ENCODE results near the gene NRP1.
A peak's percentile ranks its signal among the peaks of the same experiment; 100 is the strongest.

The NRP1 gene

DNA sequence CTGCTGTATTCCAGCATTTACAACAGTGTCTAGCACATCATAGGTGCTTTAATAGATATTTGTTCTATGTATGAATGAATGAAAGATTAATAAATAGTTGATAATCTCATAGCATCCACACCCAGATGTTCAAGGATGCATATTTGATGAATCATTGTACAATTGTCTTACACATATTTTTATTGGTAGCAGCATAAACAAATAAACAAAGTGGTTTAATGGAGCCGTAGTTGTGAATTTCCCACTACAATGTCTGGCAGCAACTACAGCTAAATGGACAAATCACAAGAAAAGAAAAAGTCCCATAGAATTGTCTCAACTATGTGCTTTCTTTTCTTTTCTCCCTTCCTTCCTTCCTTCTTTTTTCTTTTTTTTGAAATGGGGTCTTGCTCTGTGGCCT is 150.8 kb downstream of the NRP1 start:
- DNase-seq (ENCODE audit: low spot score) = no peak

DNA sequence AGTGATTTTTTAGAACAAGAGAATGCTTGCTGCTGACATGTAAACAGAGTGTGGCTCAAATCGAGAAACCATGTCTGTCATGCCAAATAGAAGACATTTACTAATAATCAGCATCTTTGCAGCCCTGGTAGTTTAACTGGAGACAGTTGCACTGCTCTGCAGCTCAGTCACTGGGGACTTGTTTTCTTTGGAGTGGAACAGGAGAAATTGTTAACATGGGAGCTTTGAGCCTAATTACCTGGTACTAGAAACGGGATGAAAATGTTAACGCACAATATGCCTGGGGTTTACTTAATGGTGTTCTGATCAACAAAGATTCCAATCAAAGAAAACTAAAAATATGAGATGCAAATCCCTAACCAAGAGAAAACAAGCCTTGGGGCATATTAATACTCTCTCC is 153.5 kb downstream of the NRP1 start:
- no peak for DNase-seq (ENCODE audit: low spot score)

GRCh38 chr10:33180390-33180789 is 154.1 kb downstream of the NRP1 start:
- DNase-seq (ENCODE audit: low spot score) = no peak

DNA sequence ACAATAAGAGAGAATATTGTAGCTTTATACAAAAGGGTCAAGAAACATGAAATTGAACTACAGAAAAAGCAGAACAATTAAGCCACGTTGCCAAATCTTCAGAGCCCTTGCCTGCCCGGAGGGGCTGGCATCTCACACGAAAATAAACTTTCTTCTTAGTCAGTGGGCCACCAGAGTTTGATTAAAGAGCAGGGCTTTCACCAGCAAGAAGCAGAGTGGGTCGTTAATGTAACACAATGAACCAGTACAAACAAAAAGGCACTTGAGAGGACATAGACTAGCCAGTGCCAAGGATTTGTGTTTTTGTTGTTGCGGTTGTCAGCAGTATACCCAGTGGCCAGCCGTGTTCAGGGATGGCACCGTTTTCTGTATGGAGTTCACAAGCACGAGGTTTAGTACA is 155.4 kb downstream of the NRP1 start:
- no peak for DNase-seq (ENCODE audit: low spot score)

DNA sequence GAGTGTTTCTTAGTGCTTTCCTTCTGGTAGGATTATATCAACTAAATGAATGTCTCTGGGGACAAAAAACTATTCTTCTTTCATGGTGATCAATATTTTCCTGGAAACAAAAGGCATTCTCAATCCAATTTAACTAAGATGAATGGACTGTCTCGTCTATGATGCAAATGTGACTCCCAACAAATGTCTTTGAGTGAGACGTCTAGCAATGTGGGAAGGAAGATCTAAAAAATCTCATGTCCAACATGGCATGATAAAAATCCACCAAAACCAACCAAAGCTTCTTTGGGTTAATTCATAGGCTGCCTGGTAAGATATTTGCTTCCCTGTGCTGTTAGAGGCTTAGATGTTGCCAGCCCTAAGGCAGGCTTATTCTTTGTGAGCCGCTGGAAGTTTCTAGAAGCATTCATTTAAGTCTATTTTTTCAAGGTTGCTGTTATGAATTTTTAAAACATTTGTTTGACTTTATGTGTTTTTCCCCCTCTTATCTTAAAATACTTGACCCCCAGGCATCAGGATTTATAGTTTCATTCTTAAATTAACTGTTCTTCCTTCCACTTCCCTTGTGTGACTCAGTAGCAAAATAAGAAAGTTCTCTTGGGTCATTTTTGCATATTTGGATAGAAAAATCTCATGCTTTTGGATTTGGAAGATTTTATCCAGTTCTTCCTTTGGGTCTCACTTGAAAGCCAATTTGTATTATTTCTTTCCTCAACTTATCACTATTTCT is 156.3 kb downstream of the NRP1 start:
- DNase-seq (ENCODE audit: low spot score) = no peak

- no peak for DNase-seq (ENCODE audit: low spot score)
Observed at GRCh38 chr10:33176688-33177087, 157.8 kb downstream of the NRP1 start.

GRCh38 chr10:33174674-33175434 is 159.6 kb downstream of the NRP1 start:
- no peak for DNase-seq (ENCODE audit: low spot score)

- no peak for DNase-seq (ENCODE audit: low spot score)
Observed at GRCh38 chr10:33165911-33166310, 168.6 kb downstream of the NRP1 start.

DNA sequence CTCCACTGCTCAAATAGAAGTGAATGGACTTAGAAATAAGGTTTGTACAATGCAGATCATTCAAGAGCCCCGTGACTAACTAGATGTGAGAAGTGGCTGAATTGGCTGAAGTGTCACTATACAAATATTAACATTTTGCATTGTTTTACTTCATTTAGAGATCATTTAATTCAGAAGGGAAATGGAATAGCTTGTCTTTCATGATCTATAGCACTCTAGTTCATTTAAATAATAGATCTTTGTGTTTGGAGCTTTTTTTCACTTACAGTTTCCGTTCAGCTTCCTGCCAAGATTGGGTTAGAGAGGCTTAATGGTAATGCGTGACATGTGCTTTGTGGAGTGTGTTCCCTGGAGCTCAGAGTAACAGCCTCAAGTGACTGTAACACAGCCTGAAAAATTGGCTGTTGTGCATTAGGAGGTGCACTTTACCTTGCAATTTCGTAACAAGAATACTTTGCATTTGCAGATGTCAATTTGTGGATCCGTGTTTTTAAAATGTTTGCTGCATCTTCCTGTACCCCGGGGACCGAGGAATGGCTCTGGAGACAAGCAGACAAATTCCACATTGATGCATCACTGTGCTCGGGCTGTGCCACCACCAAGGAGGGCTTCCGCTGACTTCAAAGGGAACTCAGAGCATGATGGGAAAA is 170.3 kb downstream of the NRP1 start:
- no peak for DNase-seq (ENCODE audit: low spot score)

DNA sequence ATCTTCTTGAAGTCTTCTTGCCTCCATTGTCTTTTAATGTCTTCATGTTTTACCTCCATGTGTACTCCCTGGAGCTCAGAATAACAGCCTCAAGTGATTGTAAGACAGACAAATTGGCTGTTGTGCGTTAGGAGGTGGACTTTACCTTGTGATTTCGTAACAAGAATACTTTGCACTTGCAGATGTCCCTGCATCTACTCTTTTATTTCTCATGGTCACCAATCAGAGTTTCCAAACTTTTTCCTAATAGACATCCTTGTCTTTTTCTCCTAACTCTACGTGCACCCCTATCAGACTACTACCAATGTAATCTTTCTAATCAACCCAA is 172.3 kb downstream of the NRP1 start:
- DNase-seq (ENCODE audit: low spot score) = no peak

GRCh38 chr10:33161550-33162247 is 172.8 kb downstream of the NRP1 start:
- no peak for DNase-seq (ENCODE audit: low spot score)

DNA sequence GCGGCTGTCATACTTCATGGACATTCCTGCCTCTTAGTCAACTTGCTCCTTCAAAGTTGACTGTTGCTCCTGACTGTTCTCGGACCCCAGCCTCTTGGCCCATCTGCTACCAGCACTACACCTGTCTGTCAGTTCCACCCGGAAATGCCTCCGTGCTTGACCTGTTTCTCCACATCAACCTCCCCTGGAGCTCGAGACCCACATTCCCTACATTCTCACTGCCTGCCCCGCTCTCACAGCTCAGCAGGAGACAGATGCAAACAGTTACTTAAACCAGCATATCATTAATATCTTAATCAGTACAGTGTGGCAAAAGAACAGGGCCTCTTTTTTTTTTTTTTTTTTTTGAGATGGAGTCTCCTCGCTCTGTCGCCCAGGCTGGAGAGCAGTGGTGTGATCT is 174.3 kb downstream of the NRP1 start:
- no peak for DNase-seq (ENCODE audit: low spot score)

GRCh38 chr10:33157103-33157502 is 177.4 kb downstream of the NRP1 start:
- no peak for DNase-seq (ENCODE audit: low spot score)

GRCh38 chr10:33155720-33156638 is 178.5 kb downstream of the NRP1 start:
- DNase-seq (ENCODE audit: low spot score) = peak; percentile 62

- DNase-seq (ENCODE audit: low spot score) = no peak
Observed at GRCh38 chr10:33154590-33154989, 179.9 kb downstream of the NRP1 start.

DNA sequence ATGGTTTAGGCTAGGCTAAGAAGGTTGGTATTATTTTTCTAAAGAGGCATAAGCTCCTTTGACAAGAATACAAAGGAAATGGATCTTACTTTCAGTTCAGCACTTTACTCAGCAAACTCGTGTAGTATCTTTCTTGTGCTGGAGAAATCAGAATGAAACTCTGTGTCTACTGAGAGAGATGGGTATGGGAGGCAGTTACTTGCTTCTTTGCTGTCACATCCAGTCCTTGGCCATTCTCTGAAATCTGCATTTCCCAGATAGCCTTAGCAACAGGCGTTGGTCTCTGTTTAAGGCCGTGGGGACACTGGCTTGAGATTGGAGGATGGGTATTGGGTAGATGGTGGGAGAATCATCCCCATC is 180.5 kb downstream of the NRP1 start:
- DNase-seq (ENCODE audit: low spot score) = no peak

DNA sequence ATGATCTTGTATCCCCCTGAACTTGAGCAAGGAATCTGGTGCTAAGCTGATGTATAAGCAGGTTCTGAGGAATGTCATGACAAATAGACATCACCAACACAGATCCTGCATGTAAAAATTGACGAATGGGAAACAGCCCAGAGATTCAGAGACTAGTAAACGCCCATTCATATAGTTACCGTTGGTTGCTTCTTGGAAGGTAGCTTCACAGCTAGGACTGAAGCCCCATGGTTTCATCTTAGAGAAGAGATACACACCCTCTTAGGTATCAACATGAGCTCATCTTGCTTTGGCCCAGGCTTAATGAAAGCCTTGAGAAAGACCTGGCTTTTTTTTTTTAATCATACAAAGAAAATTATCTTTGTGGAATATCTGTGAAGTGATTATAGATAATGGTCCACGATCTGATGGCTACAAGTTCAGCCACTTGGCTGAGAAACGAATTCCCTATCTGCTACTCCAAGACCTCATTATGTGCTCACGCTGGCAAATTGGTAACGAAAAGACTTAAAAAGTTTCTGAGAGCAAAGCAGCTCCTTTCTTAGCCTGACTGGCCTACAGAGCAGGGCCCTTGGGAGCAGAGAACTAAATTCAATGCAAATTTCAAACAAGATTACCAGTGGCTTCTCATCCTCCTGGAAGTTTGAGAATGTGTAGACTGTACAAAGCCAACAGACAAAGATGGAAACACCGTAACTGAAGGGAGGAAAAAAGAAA is 181.1 kb downstream of the NRP1 start:
- DNase-seq (ENCODE audit: low spot score) = no peak

DNA sequence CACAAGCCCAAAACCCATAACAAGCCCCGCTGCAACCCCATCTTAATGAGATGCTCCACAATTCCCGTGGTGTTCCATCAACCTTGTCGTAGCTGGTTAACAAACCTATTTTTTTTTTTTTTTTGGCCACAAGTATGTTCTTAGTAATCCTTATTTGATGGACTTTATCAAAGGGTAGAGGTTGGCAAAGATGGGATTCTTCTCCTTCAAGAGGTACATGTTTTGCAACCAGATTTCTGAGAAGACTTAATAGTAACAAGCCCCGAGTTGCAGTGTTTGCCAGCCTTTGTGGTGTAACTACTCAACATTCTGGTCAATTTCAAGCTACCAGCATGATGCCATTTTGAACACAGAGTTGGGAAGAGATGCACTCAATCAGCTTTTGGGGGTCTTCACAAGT is 181.7 kb downstream of the NRP1 start:
- DNase-seq (ENCODE audit: low spot score) = no peak

GRCh38 chr10:33152146-33152545 is 182.3 kb downstream of the NRP1 start:
- no peak for DNase-seq (ENCODE audit: low spot score)

- no peak for DNase-seq (ENCODE audit: low spot score)
Observed at GRCh38 chr10:33151344-33151864, 183.1 kb downstream of the NRP1 start.

- no peak for DNase-seq (ENCODE audit: low spot score)
Observed at GRCh38 chr10:33150889-33151288, 183.6 kb downstream of the NRP1 start.

Data from HuH-7.5 (cell line).